NB4 (cell line): ENCODE measurements around the gene TMEM214.

Source experiments
- DNase-seq: peaks from one replicate; pipeline ENCODE4 v3.0.0; 2010; ENCODE audit warnings: low read depth
- H3K4me3 ChIP-seq: one replicate; pipeline ENCODE4 v1.5.1; 2011; ENCODE audit warnings: mild to moderate bottlenecking, low read depth, low read length, moderate library complexity
- CTCF ChIP-seq: IDR thresholded peaks from one replicate; pipeline ENCODE4 v1.5.1; 2012; ENCODE audit warnings: low read depth, low read length
- MAX ChIP-seq: IDR thresholded peaks from 2 replicates; pipeline ENCODE4 v1.6.1; 2011; ENCODE audit warnings: low read depth, low read length
- MYC ChIP-seq: IDR thresholded peaks from 2 replicates; pipeline ENCODE4 v1.6.1; 2011; ENCODE audit warnings: low read depth, low read length
- POLR2A ChIP-seq: IDR thresholded peaks from 2 replicates; pipeline ENCODE4 v1.6.1; 2011; ENCODE audit warnings: mild to moderate bottlenecking; ENCODE audit not compliant: insufficient read length; ENCODE audit errors: extremely low read depth

TMEM214 gene

GRCh38 chr2:27039426-27039825 lies 6.7 kb downstream of the TMEM214 start:
- no peak for DNase-seq
- no peak overlapping the region for H3K4me3 ChIP-seq
- TF ChIP-seq MYC (no peak), POLR2A (no peak), CTCF (no peak), MAX (no peak)

- TF ChIP-seq POLR2A: no peak
- TF ChIP-seq CTCF: no peak
- TF ChIP-seq MYC: no peak
- TF ChIP-seq MAX: no peak
- DNase-seq: no peak
- H3K4me3 ChIP-seq: no peak overlapping the region
These were observed 7.1 kb downstream of the TMEM214 start for GRCh38 chr2:27039871-27040270.

- DNase-seq: no peak
These were observed 7.5 kb downstream of the TMEM214 start for GRCh38 chr2:27040282-27040681.

GRCh38 chr2:27041752-27042151 lies 9.0 kb downstream of the TMEM214 start:
- TF ChIP-seq CTCF (no peak), POLR2A (no peak), MAX (no peak), MYC (no peak)
- no peak overlapping the region for H3K4me3 ChIP-seq
- no peak for DNase-seq

More at GRCh38 chr2:27040282-27040681, 7.5 kb downstream of the TMEM214 start:
- H3K4me3 ChIP-seq: no peak overlapping the region
- TF ChIP-seq MAX: no peak
- no peak for TF ChIP-seq POLR2A
- no peak for TF ChIP-seq CTCF
- TF ChIP-seq MYC: no peak

- no peak for DNase-seq
- no peak for TF ChIP-seq MAX
- no peak for TF ChIP-seq MYC
- TF ChIP-seq POLR2A: no peak
- TF ChIP-seq CTCF: no peak
- no peak overlapping the region for H3K4me3 ChIP-seq
These were observed 9.4 kb downstream of the TMEM214 start for GRCh38 chr2:27042159-27042661.
